C4-2B (cell line): ENCODE data around the gene FAM174A.

ENCODE experiments used
- H3K27ac ChIP-seq: fragments of 450-650 bp; 2 replicates; pipeline ENCODE4 v1.5.1; 2017
- ZFX ChIP-seq: fragments of 450-650 bp; IDR thresholded peaks from 2 replicates; pipeline ENCODE4 v1.6.1; 2017
- TF ChIP-seq, protein P1 (sequence below): fragments of 450-650 bp; conservative IDR thresholded peaks from 2 replicates; pipeline ENCODE4 v1.5.1; 2017; ENCODE audit warnings: mild to moderate bottlenecking

The FAM174A gene

GRCh38 chr5:100574716-100575115 is 39.5 kb downstream of the FAM174A start:
- H3K27ac ChIP-seq = no peak overlapping the region
- TF ChIP-seq, protein P1, sequence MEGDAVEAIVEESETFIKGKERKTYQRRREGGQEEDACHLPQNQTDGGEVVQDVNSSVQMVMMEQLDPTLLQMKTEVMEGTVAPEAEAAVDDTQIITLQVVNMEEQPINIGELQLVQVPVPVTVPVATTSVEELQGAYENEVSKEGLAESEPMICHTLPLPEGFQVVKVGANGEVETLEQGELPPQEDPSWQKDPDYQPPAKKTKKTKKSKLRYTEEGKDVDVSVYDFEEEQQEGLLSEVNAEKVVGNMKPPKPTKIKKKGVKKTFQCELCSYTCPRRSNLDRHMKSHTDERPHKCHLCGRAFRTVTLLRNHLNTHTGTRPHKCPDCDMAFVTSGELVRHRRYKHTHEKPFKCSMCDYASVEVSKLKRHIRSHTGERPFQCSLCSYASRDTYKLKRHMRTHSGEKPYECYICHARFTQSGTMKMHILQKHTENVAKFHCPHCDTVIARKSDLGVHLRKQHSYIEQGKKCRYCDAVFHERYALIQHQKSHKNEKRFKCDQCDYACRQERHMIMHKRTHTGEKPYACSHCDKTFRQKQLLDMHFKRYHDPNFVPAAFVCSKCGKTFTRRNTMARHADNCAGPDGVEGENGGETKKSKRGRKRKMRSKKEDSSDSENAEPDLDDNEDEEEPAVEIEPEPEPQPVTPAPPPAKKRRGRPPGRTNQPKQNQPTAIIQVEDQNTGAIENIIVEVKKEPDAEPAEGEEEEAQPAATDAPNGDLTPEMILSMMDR = no peak
- TF ChIP-seq ZFX = no peak

- H3K27ac ChIP-seq = no peak overlapping the region
- TF ChIP-seq, protein P1 = no peak
- TF ChIP-seq ZFX = no peak
Measured at GRCh38 chr5:100575815-100576214, 40.6 kb downstream of the FAM174A start.

- H3K27ac ChIP-seq = no peak overlapping the region
- TF ChIP-seq, protein P1 = no peak
- TF ChIP-seq ZFX = no peak
Measured at GRCh38 chr5:100576217-100576751, 41.1 kb downstream of the FAM174A start.

DNA sequence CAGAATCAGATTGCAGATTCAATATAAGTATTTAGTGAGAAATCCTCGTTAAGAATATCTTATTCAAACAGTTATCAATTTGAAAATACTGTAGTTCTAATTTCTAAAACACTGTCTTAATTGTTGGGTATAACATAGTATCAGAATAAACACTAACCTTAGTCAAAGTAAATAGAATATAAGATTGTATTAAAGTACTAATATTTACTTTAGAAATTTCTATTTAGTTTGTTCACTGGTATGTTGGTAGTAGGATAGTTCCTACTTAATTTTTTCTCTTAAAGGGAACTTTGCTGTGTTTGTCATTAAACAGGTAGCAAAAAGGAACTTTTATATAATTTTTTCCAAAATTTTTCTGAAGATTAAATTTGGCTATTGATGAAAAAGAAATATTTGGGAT is 42.3 kb downstream of the FAM174A start:
- no peak overlapping the region for H3K27ac ChIP-seq
- no peak for TF ChIP-seq ZFX
- TF ChIP-seq, protein P1 = no peak

DNA sequence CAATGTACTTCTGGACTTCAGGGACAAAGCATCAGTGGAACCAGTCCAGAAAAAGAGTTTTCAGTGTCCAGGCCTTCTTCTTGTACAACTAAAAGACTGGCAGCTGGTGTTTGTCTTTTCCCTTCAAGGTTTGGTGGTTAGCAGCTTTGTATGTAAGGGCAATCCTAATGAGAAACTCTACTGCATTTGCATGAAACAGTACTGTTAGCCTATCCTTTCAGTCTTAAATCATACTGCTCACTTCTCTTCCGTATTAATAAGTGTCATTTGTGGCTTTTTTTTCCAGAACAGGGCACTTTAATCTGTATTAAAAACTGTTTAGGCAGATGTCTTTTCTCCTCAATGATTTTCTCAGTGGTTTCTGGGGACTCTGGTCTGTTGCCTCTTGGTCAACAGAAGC is 48.9 kb downstream of the FAM174A start:
- H3K27ac ChIP-seq = no peak overlapping the region
- TF ChIP-seq ZFX = no peak
- TF ChIP-seq, protein P1 = no peak

- no peak overlapping the region for H3K27ac ChIP-seq
- no peak for TF ChIP-seq ZFX
- TF ChIP-seq, protein P1 = no peak
Measured at GRCh38 chr5:100584889-100585288, 49.7 kb downstream of the FAM174A start.

DNA sequence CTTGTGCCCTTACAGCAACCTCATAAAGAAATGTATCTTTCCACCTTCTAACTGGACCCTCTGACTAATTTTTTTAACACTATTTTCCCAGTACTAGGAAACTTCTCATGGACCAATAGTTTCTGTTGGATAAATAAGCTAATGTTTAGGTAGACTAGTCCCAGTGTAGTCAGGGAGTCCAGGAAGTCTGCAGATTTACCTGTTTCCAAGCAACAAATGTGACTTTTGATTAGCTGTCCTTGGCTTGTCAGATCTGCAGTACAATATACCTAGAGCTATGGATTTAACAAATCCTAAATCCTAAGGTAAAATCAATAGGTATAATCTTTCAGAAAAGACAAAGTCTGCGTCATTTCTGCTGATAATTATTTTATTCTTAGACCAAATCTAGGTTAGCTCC is 55.7 kb downstream of the FAM174A start:
- no peak overlapping the region for H3K27ac ChIP-seq
- TF ChIP-seq, protein P1 = no peak
- TF ChIP-seq ZFX = no peak
